HG02588 (cell line): ENCODE measurements around the gene SLC39A3.

Source experiments
- ATAC-seq: cut with Tn5 transposase; IDR thresholded peaks from one replicate; pipeline ENCODE4 v1.9.1; 2021; ENCODE audit warnings: mild to moderate bottlenecking, moderate library complexity; ENCODE audit not compliant: unreplicated experiment

SLC39A3 gene, protein sequence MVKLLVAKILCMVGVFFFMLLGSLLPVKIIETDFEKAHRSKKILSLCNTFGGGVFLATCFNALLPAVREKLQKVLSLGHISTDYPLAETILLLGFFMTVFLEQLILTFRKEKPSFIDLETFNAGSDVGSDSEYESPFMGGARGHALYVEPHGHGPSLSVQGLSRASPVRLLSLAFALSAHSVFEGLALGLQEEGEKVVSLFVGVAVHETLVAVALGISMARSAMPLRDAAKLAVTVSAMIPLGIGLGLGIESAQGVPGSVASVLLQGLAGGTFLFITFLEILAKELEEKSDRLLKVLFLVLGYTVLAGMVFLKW

DNA sequence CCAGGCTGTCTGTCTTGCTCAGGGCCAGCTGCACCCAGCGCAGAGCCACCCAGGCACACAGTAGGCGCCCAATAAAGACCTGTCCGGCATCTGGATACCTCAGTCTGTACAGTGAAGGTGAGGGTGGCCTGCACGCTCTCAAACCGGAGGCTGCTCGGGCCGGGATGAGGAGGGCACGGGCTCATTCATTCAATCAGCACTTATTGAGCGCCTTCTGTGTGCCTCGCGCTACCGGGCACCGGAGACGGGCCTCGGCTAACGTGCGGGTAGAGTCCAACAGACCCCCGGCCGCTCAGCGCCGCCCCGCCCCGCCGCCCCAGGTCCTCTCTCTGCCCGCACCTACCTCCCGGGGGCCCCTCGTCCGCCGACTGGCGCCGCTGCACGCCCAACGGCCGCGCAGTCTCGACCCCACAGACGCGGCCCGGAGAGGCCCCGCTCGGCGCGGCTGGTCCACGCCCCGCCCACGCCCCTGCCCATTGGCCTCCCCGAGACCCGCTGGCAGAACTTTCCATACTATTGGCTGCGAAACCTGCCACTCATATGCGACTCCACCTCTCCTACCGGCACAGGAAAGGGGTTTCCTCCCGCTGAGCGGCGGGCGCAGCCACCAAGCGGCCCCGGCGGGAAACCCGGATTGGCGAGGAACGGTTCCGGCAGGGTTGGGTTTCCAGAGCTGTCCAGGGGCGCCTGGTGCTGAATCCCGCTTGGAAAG lies at the start of gene SLC39A3:
SLC39A3 (minus strand) TSS at position 416 of the 712 bp plus-strand sequence. CDS start 2,760 bp downstream, outside the sequence.
- ATAC-seq: peak; percentile 91

DNA sequence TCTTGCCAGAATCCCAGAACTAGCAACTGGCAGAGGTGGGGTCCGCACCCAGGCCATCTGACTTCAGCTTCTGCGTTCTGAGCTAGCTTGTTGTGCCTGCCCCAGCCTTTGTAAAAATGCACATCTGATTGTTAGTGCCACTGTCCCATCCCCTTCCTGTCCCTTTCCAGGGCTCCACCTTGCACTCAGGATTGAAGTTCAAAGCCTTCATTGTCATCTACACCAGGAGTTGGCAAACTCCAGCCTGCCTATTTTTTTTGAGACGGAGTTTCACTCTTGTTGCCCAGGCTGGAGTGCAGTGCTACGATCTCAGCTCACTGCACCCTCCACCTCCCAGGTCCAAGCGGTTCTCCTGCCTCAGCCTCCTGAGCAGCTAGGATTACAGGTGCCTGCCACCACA lies 48.4 kb upstream of the SLC39A3 start:
- ATAC-seq: no peak

DNA sequence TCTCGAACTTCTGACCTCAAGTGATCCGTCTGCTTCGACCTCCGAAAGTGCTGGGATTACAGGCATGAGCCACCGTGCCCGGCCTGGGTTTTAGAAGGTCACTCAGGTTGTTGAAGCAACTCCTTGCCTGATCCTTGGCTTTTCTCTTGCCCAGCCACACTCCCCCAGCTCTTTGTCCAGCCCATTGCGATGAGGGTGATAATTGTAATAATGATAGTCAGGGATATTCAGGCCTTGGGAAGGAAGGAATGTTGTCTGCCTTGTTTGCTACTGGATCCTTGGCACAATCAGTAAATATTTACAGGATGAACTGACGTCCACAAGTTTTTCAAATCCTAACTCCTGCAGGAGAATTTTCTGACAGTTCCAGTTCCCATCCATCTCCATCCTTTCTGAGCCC lies 47.3 kb upstream of the SLC39A3 start:
- ATAC-seq: no peak

DNA sequence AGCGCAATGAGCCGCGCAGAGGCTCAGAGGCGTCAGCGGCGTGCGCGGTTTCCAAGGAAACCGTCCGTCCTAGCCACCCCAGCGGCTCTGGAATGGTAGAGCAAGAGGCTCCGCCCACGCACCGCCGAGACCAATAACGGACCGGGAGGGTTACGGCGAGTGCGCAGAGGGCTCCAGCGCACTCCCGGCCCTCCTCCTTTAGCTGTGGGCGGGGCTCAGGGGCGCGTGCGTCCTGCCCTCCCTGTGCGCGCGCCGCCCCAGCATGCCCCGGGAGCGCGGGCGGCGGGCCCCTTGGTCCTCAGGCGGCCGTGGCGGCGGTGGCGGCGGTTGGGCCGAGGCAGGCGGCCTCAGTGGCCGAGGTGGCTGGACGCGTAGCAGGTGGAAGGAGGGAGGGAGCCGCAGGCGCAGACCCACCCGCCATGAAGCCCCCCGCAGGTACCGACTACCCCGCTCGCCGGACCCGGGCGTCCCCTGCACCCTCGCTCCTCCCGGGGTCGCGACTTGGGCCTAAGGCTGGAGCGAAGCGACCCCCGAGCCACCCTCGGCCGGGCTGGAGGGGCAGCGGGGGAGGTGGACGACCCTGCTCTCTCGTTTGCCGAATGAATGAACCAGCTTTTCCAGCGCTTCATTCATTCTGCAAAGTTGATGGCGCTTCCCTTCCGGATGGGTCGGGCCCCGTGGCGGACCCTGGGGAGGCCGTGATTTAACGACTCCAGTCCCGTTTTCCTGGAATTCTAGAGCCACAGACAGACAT lies 45.6 kb upstream of the SLC39A3 start, which contains the start of gene THOP1:
THOP1 (plus strand) TSS at position 260 of the 754 bp plus-strand sequence; CDS start at position 420, 160 bp downstream.
- peak; percentile 50 for ATAC-seq

DNA sequence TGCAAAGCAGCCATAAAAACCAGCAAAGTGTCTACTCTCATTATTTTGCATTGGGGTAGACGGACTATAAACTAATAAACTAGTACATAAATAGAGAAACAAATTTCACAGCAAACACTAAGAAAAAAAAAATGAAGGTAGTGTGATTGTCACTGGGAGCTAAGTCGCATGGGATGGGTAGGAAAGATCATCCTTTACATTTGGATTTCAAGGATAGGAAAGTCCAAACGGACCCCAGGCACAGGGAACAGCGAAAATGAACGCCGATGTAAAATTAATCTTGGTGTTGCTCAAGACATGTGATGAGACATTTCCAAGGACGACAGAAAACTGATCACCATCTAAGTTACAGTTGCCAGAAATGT lies 43.9 kb upstream of the SLC39A3 start:
- no peak for ATAC-seq

DNA sequence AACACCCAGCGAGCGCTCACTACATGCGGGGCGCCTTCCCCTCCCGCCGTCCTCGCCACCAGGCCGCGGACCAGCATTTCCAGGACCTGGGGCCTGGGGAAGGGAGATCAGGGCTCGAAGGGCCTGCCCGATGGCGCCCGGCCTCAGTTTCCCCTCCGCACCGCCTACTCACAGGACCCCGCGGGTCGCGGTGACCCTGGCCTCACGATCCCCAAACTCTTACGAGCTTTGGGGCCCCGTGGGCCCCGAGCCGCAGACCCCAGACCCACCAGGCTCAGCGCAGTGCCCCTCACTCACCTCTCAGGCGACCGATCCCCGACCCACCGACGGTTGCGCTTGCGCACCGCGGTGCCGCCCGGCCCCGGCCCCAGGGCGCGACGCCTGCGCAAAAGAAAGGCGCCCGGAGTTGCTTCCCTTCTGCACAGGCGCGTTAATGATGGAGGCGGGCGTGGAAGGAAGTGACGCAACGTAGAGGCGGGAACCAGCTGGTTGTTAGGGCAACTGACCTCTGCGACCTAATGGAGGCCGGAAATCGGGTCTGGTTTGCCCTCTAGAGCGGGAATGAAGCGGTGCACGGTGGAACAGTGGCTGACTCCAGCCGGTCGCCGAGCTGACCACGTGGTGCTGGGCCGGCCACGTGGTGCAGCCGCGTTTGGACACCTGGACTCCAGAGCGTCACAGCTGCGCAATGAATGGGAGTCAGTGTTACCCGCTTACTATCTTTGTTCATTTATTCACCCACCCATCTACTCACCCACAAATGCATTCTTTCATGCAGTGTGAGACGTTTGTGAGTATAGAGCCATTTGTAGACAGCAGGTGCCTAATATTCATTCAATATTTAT lies 43.3 kb upstream of the SLC39A3 start, which contains the start of gene SGTA:
SGTA (minus strand) TSS at position 338 of the 845 bp plus-strand sequence. CDS start 14,205 bp downstream, outside the sequence.
- ATAC-seq: peak; percentile 73

DNA sequence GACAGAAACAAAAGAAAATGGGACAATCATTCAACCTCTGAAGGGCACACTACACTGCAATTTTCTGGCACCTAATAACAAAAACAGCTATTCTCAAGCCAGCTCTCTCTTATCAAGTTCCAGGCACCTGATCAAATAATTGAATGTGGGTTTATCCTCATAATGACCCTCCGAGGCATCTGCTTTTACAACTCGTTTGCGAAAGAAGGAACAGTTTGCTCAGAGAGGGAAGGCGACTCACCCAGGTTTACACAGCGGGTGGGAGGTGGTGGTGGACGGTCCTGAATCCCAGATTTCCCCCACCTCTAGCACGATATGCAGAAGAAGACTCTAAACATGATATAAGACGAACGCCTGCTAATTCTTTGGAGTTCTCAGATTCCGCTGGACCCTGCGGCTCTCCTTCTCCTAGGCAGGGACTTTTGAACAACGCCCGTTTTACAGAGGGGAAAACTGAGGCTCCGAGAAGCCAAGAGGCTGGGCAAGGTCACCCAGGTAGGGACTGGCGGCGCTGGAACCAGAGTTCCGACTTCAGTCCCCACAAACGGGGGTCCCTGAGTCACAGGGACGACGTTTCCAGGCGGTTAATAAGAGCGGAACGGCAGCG lies 42.6 kb upstream of the SLC39A3 start:
- no peak for ATAC-seq

DNA sequence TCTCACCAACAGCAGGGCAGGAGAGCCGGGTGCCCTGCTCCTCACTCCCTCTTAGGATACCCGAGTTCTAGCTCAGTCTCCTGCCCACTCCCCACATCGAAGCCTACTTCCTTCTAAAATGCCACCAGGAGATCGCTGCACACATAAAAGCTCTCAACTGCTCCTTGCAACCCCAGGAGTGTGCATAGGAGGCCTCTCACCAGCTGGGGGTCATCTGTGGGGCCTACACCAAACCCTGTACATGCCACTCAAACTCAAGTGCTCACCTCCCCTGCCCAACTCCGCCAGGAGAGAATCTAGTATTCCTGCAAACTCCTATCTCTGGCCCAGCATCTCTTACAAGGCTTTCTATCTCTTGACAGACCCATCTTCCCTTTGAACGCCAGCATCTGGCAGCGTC lies 40.5 kb upstream of the SLC39A3 start:
- ATAC-seq: no peak

DNA sequence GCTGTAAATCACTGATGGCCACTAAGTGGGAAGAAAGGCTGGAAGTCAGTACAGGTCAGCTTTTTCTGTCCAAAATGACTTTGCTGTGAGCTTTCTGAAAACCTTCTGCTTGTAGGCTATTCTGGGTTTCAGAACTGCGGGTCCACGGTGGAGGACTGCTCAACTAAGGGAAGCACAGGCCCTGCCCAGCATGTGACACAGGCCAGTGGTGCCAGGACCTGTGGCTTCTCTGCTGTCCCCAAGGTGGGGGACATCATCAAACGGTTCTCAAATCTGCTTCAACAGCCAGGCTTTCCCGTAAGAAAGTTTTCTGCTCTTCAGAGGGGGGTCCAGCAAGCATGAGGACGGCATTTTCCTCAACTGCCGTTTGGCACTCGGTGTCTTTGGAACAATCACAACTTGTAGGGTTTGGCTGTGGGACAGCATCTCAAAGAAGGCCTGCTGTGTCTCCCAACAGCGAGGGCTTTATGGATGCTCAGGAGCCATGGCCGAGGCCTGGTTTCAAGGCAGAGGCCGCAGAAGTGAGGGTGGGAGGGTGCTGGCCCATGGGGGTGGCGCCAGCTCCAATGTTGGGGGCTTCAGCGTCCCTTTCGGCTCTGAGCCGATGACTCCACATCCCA lies 39.4 kb upstream of the SLC39A3 start:
- ATAC-seq: no peak

DNA sequence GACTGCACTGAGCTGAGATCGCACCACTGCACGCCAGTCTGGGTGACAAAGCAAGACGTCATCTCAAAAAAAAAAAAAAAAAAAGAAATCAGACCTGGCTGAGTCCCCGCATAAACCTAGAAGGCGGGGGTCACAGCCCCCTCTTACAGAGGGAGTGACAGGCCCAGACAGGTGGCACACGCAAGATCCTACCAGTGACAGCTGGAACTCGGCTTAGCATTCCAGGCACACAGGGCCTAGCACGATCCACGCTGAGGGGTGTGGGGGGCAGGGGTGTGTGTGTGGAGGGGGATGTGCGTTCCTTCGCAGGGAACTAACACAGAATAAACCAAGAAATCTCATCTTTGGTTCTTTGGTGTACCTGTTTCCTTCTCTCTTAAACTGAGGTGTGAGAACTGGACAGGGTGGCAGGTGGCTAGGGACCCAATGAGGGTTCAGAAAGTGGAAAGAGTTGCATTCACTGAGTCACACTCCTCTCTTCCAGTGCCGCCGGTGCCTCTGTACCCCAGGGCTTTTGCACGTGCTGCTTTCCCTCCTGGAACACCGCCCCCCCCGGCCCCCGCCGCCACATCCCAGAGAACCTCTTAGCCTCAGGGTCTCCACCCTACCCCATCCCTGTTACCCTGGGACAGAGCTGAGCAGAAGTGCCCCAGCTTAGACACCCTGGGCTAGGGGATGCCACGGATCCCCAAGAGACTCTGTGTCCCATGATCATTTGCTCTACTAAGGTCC lies 38.3 kb upstream of the SLC39A3 start:
- no peak for ATAC-seq

DNA sequence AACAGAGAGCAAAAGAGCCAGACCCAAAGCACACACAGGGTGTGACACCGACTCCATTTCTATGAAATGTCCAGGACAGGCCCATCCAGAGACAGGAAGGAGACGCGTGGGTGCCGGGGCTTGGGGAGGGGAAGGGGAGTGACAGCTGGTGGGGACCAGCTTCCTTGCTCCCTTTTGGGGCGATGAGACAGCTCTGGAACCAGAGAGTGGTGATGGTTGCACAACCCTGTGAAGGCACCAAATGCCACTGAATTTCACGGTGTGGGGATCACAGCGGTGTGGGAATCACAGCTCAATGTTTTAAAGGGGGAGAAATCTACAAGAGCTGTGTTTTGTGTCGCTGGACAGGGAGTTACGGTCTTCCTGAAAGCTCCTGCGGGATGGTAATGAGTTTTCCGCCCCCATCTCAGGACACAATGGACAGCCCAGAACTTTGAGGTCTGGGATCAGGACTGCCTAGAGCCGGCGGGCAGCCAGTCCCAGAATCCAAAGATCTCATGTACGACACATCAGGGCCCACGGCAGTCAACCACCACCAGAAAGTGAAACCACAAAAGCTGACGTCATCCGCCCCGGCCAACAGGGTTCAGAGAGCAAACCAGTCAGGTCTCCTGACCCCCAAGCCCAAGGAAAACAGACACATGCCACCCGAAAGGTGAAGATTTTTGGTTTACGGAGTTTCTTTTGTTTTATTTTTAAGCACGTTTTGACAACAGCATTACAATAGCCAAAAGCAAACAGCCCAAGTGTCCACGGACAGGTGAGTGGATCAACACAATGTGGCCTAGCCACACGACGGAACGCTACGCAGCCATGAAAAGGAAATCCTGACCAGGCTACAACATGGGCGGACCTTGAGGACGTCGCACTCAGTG lies 36.0 kb upstream of the SLC39A3 start:
- no peak for ATAC-seq

DNA sequence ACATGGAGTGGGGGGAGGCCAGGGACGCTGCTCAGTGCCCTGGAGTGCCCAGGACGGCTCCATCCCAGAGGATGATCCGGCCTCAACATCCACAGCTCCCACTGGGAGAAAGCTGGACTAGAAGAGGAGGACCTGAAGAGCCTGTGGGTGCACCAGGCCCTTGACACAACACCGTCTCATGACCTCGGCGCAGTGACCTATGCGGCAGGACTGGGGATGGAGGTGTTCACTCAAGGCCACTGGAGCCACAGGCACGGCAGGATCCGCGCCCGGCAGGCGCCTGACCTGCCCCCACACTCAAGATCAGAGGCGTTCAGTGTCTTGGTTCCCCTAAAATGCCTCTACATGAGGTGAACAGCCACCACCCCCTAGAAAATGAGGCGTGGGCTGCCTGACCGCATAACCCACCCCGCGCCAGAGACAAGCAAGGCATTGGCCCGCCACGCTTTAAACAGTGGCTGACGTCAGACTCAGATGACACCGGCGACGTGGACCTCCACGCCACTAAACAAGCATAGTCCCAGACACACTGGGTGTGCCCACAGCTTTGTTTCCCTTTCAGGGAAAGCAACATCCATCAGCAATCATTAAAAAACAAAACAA lies 35.2 kb upstream of the SLC39A3 start:
- ATAC-seq: no peak

DNA sequence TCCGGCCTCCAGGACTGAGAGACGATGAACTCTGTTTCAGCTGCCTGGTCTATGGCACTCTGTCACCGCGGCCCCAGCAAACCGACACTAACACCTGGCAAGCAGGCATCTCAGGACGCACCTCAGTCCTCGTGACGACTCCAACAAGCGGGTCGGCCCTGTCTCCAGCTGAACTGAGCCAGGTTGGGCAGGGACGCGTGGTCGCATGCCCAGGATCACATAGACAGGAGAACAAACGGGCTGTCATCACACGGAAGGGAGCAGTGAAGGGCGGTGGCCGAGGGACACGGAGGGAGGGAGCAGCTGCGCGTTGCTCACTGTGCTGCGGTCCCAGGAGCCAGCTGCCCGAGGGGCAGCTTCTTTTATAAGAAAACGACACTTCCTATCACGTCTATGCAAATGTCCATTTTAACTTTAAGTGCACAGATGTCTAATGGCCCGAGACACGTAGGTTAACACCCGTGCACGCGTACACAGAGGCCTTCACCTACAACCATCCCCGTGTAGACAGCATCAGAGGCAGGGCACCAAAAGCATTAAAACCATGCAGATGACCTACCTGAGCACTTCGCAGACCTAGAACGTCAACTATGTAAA lies 34.4 kb upstream of the SLC39A3 start:
- ATAC-seq: no peak

DNA sequence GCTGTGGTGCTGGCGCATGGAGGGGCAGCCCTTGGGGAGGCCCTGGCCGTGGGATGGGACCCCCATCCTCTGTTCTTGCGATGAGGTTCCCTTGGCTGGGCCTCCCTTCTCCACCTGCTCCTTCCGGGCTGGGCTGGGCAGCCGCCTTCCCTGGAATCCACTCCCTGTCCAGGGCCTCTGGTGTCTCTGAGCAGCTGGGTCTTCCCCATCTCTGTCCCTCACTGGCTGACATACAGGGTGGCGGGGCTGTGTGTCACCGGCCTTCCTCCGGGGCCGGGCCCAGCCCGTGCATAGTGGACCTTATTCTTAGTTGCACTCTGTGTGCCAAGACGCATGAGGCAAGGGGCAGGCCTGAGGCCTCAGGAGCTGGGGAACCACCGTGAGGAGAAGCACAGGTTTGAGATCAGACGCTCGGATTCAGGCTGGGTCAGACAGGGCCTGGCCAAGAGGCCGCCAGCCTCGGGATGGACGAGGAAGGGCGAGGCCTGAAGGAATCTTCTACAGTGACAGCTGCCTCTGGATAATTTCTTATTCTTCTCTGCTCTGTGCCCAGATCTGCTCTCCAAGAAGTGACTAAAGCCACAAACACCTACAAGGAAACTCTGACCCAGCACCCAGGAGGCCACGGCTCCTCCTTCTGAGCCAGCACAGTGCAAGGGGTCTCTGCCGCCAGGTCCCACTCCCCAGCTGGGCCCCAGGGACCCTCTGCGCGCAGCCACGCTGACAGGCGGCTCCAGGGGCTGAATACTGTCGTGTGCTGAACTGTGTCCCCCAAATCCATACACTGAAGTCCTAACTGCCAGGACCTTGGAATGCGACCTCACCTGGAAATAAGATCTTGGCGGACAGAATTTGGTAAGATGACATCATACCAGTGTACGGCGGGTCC lies 32.2 kb upstream of the SLC39A3 start:
- ATAC-seq: no peak

DNA sequence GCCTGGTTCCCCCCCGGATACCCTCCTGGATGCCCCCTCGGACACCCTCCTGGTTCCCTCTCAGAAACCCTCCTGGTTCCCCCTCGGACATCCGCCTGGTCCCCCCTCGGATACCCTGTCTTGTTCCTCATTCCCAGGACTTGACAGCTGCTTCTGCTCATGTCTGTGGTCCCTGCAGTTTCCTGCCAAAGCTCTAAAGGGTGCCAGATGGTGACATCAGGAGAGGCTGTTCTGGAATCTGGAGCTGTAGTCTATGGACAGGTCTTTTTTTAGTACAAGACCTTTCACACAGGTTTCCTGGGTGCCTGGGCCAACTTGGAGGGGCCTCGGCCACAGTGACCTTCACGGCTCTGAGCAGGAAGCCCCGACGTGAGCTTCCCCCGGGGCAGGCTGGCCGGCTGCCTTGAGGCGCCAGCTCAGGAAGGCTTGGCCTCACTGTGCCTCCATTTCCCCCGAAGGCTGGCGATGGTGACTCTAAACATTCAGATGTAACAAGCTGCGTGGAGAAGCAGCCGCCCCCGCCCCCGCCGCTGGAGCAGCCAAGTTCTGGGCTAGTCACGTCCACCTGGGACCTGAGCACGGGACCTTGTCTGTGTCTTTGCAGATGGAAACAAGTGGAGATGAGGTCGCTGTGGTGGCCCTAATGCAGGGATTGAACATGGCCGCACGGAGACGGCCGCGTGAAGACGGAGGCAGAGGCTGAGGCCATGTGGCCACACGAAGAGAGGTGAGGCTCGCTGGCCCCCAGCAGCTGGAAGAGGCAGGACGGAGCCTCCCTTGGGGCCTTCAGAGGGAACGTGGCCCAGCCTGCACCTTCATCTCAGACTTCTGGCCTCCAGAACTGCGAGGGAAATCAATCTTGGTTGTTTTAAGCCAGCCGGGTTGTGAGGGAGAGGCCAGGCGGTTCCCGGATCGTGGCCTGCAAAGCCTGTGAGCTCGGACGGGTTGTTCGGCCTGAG lies 30.5 kb upstream of the SLC39A3 start:
- no peak for ATAC-seq
